ENCODE data around the gene C11orf98. TPM values are rescaled to one million over a fixed set of nuclear protein-coding genes. Genes with fewer than 3 reads are reported as not detected.
"Not testable (repeated sequence)": the region's sequence is repeated elsewhere in the genome, so short reads cannot be mapped to it uniquely, and the experiment has no call there.

The C11orf98 gene
- total RNA-seq, 6 experiments from 2014 or later = 56.1 to 74.6 (median 64.8) TPM

DNA sequence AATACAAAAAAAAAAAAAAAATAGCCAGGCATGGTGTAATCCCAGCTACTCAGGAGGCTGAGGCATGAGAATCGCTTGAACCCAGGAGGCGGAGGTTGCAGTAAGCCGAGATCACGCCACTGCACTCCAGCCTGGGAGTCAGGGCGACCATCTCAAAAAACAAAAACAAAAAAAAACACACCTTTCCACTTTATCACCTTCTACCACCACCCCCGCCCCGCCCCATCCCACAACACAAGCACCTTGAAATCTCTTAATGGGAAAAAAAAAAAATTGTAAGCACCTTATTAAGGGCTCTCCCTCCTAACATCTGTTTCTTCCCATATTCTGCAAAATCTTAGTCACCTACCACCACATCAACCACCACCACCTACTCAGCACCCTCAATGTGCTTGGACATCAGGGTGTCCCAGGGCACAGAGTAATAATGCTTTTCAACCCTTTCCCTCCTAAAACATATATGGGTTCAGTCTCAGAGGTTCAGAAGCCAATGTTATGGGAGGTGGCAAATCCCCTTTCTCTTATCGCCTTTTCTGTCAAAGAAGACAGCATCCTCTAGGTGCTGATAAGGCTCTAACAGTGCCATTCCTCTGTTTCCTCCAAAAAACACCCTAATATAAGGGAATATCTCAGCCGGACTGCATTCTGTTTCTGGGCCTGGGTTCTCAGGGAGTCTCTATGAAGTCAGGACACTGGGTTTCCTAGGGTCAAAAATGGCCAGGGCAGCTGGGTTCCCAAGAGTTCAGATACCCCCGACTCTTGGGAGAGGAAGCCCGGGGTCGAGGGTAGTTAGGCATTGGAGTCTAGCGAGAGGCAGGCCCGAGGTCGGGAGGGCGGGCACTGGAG lies 12.6 kb downstream of the C11orf98 start:
- peaks cover 18% of the 10 kb centered on the region for H3K4me1 Mint-ChIP-seq (ENCODE audit: low read depth)
- peak overlapping the region; percentile 95 for H3K4me3 Mint-ChIP-seq
- TF ChIP-seq, protein P1, sequence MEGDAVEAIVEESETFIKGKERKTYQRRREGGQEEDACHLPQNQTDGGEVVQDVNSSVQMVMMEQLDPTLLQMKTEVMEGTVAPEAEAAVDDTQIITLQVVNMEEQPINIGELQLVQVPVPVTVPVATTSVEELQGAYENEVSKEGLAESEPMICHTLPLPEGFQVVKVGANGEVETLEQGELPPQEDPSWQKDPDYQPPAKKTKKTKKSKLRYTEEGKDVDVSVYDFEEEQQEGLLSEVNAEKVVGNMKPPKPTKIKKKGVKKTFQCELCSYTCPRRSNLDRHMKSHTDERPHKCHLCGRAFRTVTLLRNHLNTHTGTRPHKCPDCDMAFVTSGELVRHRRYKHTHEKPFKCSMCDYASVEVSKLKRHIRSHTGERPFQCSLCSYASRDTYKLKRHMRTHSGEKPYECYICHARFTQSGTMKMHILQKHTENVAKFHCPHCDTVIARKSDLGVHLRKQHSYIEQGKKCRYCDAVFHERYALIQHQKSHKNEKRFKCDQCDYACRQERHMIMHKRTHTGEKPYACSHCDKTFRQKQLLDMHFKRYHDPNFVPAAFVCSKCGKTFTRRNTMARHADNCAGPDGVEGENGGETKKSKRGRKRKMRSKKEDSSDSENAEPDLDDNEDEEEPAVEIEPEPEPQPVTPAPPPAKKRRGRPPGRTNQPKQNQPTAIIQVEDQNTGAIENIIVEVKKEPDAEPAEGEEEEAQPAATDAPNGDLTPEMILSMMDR (IDR thresholded peaks at IDR 0.05) = no peak
- DNase-seq = no peak
- no peaks in the 10 kb centered on the region for H3K9me3 Mint-ChIP-seq
- 0 out of 2 replicates have a peak, but pooled peaks cover 2% of the 10 kb centered on the region for H3K27me3 Mint-ChIP-seq (ENCODE audit: insufficient read depth)
- no peaks in the 10 kb centered on the region; the same call in 1 of the 2 replicates for H3K36me3 Mint-ChIP-seq (ENCODE audit: low read depth)
- H3K27ac Mint-ChIP-seq = peak overlapping the region; percentile 89

DNA sequence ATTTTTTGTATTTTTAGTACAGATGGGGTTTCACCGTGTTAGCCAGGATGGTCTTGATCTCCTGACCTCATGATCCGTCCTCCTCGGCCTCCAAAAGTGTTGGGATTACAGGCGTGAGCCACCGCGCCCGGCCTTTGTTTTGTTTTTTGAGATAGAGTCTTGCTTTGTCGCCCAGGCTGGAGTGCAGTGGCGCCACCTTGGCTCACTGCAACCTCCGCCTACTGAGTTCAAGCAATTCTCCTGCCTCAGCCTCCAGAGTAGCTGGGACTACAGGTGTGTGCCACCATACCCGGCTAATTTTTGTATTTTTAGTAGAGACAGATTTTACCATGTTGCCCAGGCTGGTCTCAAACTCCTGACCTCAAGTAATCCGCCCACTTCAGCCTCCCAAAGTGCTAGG lies 14.7 kb downstream of the C11orf98 start:
- not testable (repeated sequence) for H3K27ac Mint-ChIP-seq; H3K36me3 Mint-ChIP-seq (ENCODE audit: low read depth); DNase-seq; H3K27me3 Mint-ChIP-seq (ENCODE audit: insufficient read depth); H3K9me3 Mint-ChIP-seq; H3K4me3 Mint-ChIP-seq
- peaks cover 24% of the 10 kb centered on the region for H3K4me1 Mint-ChIP-seq (ENCODE audit: low read depth)

DNA sequence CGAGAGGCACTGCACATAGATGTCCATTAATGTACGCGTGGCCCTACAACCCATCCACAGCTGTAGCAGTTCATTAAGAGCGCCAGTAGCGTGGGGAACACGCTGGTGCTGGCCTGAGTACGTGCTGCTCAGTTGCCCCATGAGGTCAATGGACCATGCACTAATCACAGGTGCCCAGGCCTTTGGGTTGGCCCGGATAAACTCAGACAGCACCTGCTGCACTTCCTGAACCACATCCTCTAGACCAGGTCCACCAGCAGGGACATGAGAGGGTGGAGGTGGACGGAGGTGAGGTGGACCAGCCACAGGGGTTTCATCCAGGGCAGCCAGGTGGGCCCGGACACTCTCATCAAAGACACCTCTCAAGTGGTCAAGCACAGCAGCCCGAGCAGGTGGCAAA lies 15.5 kb downstream of the C11orf98 start:
- TF ChIP-seq, protein P1 (IDR thresholded peaks at IDR 0.05) = no peak

DNA sequence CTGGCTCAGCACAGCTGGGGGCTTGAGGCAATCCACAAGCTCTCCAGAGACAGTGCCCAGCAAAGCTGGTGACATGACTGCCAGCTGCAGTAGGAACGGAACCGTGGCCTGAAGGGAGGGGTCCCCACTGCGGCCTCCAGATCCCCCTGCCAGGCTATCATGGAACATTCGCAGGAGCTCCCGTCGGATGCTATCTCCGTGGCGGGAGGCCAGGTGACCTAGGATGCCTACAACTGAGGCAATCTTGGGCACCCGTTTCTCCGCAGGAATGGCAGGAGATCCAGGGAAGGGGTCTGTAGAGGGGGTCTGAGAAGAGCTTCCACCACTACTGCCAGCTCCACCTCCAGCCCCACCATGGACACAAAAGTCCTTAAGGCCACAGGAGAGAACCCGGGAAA lies 16.0 kb downstream of the C11orf98 start:
- Mint-ChIP-seq H3K27ac (no peak overlapping the region), H3K4me3 (no peak overlapping the region), H3K36me3 (ENCODE audit: low read depth) (peaks cover 9% of the 10 kb centered on the region), H3K27me3 (ENCODE audit: insufficient read depth) (peaks cover 2% of the 10 kb centered on the region; the same call in 1 of the 2 replicates), H3K4me1 (ENCODE audit: low read depth) (peaks cover 31% of the 10 kb centered on the region), H3K9me3 (no peaks in the 10 kb centered on the region)
- TF ChIP-seq, protein P1 (IDR thresholded peaks at IDR 0.05) = no peak
- no peak for DNase-seq

More for the DNA sequence above, 15.5 kb downstream of the C11orf98 start:
- H3K36me3 Mint-ChIP-seq (ENCODE audit: low read depth) = peaks cover 9% of the 10 kb centered on the region
- peaks cover 2% of the 10 kb centered on the region; the same call in 1 of the 2 replicates for H3K27me3 Mint-ChIP-seq (ENCODE audit: insufficient read depth)
- peaks cover 31% of the 10 kb centered on the region for H3K4me1 Mint-ChIP-seq (ENCODE audit: low read depth)
- no peaks in the 10 kb centered on the region for H3K9me3 Mint-ChIP-seq
- DNase-seq = no peak
- H3K4me3 Mint-ChIP-seq = no peak overlapping the region
- H3K27ac Mint-ChIP-seq = no peak overlapping the region

DNA sequence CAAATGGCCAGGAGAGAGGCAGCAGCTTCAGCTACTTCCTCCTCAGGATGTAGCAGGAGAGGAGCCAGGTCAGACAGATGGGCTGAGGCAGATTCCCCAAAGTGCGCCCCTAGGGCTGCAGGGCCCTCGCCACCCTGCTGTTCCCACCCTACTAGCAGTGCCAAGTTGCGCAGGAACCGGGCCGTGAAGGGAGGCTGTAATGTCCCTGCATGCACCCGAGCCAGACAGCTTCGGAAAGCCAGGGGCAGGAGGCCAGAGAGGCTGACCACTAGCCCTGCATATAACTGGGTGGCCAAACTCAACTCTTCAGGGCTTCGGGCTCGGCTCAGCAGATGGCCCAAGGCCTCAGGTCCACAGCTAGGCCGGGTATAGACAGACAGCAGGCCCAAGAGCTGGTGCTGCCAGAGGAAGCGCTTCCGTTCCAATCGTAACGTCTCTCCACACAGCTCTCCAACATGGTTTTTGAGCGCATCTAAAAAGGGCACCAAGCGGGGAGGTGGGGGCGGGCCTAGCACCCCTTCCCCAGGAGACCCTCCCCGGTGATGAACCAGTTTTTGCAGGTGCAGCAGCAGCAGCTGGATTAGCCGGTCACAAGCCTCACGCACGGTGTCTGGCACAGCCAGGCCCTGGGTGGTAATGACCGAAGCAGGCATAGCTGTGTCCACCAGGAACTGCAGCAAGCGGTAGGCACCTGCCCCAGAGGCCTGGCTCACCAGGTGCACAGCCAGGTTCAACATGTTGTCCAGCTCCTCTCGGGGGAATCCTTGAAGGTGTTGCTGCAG lies 16.6 kb downstream of the C11orf98 start:
- Mint-ChIP-seq H3K4me1 (ENCODE audit: low read depth) (peaks cover 26% of the 10 kb centered on the region), H3K36me3 (ENCODE audit: low read depth) (peaks cover 9% of the 10 kb centered on the region), H3K27ac (no peak overlapping the region), H3K4me3 (no peak overlapping the region), H3K9me3 (no peaks in the 10 kb centered on the region), H3K27me3 (ENCODE audit: insufficient read depth) (peaks cover 2% of the 10 kb centered on the region; the same call in 1 of the 2 replicates)
- DNase-seq = no peak
- TF ChIP-seq, protein P1 (IDR thresholded peaks at IDR 0.05) = no peak
